ENCODE measurements around the gene CLDN22.

GRCh38 chr4:183321079-183321478 is 1.0 kb upstream of the CLDN22 start:
- TF ChIP-seq POLR2A (IDR thresholded peaks at IDR 0.05), result no peak
- no peak for TF ChIP-seq CTCF (IDR thresholded peaks at IDR 0.05)

Measured in heart left ventricle (tissue), 13 donors.